ENCODE measurements around the gene DLGAP4.
"Not testable (repeated sequence)": the region's sequence is repeated elsewhere in the genome, so short reads cannot be mapped to it uniquely, and the experiment has no call there.

The DLGAP4 gene

DNA sequence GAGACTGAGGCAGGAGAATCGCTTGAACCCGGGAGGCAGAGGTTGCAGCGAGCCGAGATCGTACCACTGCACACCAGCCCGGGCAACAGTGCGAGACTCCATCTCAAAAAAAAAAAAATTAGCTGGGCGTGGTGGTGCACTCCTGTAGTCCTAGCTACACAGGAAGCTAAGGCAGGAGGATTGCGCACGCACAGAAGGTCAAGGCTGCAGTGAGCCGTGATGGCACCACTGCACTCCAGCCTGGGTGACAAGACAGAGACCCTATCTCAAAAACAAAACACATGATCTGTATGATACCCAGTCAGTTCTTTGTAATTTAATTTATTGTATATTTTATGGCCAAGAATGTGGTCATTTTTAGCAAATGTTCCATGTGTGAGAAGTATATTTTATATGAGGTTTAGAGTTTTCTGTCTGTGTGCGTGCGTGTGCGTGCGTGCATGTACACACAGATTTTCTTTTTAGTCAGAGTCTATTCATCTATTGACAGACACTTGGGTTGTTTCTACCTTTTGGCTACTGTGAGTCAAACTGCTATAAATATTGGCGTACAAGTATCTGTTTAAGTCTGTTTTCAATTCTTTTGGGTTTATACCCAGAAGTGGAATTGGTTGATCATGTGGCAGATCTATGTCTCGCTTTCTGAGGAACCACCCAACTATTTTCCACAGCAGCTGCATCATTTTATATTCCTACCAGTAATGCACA lies 213.0 kb downstream of the DLGAP4 start:
- no peak for DNase-seq

GRCh38 chr20:36519944-36520343 lies 213.8 kb downstream of the DLGAP4 start:
- no peak for DNase-seq

- DNase-seq = no peak
These were observed 215.4 kb downstream of the DLGAP4 start for GRCh38 chr20:36521526-36521925.

GRCh38 chr20:36522412-36522811 lies 216.3 kb downstream of the DLGAP4 start:
- not testable (repeated sequence) for DNase-seq

GRCh38 chr20:36523341-36523740 lies 217.2 kb downstream of the DLGAP4 start:
- no peak for DNase-seq

DNA sequence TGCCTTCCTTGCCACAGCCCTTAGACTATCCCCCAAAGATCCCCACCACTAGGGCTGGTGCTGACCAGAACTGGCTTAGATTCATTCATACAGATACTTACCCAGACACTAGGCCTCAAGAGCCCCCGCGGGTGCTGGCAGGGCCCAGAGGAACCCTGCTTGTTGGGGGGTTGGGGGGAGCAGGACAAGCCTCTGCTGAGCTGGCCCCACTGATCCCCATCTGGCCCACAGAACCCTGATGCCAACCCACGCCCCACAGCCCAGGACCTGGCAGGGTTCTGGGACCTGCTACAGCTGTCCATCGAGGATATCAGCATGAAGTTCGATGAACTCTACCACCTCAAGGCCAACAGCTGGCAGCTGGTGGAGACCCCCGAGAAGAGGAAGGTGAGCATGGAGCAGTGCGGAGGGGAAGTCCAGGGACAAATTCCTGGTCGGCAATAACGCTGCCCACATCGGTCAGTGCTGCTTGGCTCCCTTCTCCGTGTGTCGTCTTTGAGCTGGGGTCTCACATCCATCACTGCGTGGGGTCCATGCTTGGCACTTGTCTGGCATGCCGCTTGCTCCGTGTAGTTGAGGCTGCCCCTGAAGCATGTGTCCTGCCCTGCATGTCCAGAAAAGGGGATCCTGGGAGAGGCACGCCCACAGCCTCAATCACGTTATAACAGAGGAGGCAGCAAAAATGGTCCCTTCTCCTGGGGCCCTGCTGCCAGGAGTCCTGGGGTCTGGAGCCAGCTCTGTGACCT lies 219.7 kb downstream of the DLGAP4 start:
- no peak for DNase-seq

DNA sequence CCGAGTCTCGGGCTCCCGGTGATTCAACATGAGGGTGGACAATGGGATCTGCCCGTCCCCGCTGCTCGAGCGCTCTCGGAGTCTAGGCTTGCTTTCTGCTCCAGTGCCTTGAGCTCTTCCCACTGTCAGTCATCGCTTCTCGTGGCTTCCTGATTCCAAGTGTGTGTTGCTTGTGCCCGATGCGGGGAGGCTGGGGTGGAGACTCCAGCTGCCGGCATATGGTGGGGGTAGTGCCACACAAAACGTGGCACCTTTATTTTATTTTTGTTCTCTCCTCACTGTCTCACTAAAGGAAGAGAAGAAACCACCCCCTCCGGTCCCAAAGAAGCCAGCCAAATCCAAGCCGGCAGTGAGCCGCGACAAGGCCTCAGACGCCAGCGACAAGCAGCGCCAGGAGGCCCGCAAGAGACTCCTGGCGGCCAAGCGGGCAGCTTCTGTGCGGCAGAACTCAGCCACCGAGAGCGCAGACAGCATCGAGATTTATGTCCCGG lies 220.4 kb downstream of the DLGAP4 start:
- no peak for DNase-seq

DNA sequence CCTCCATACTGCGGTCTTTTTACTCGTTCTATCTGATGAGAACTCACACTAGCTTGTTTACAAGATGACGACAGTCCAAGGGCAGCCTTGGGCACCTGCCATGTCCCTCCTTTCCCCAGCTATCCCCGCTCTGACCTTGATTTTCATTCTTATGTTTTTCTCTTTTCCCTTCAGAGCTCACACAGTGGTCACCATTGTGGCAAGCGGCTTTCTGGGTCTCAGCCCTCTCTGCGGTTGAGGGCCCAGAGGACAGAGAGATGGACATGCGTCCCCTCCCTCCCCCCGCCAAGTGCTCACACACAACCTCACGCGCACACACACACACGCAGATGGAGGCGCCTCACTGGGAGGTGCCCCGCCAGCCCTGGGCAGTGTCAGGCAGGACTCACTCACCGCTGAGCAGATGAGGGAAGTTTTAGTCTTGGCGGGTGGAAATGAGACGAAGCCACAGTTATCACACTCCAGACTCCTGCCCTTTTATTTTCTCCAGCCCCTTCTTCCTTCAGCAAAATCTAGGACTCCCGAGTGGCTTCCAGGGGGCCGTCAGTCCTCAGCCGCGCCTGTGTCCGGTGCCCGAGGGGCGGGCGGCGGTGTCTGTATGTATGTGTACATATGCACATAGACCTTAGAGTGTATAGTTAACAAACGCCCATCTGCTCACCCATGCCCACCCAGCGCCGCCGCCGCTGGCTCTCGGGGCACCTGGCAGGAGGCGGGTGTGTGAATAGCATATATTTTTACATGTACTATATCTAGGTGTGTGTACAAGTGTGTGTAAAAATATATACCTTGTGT lies 221.4 kb downstream of the DLGAP4 start:
- DNase-seq = no peak

DNA sequence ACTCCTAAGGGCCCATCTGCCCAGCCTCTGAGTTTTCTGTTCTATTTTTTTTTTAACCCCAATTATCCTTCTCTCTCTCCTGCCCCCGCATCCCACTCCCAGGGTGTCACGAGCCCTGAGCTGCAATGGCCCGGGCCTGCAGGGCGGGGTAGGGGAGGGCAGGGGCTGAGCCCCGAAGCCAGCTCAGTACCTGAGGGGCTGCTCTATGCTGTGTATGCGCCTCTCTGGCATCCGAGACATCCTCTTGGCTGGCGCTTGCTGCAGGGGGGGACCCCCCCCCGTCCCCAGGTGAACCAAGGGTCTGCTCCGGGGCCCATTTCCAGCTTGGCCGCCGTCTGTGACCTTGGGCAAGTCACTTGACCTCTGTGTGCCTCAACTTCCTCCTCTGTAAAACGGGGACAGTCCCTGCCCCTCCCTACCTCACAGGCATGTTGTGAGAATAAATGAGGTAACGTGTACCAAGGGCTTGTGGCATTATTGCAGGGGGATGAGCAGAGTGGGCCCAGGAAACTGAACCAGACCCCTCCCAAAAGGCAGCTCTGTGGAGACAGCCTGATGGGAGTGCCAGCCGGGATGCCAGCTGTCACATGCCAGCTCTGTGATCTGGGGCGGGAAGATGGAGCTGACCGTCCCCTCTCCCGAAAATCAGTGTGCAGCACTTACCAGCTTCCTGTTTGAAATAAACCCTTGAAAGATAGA lies 222.2 kb downstream of the DLGAP4 start:
- no peak for DNase-seq

- DNase-seq = no peak
These were observed 222.8 kb downstream of the DLGAP4 start for GRCh38 chr20:36528875-36529417.

DNA sequence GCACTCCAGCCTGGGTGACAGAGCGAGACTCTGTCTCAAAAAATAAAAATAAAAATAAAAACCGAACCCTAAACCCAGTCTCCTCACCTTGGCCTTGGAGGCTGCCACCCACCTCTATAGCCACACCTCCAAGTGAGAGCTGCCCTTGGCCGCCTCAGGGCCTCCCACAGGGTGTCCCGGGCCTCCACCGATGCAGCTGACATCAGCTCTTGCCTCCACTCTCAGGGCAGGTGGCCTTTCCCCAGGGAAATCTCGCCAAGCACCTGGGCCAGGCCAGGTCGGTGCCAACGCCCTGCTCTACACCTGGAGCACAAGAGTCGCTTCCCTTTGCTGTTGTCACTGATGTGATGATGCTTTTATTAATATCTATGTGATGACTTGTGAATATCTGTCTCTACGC lies 226.2 kb downstream of the DLGAP4 start:
- no peak for DNase-seq

GRCh38 chr20:36532822-36533221 lies 226.7 kb downstream of the DLGAP4 start:
- no peak for DNase-seq

GRCh38 chr20:36538026-36538722 lies 232.0 kb downstream of the DLGAP4 start:
- no peak for DNase-seq

DNA sequence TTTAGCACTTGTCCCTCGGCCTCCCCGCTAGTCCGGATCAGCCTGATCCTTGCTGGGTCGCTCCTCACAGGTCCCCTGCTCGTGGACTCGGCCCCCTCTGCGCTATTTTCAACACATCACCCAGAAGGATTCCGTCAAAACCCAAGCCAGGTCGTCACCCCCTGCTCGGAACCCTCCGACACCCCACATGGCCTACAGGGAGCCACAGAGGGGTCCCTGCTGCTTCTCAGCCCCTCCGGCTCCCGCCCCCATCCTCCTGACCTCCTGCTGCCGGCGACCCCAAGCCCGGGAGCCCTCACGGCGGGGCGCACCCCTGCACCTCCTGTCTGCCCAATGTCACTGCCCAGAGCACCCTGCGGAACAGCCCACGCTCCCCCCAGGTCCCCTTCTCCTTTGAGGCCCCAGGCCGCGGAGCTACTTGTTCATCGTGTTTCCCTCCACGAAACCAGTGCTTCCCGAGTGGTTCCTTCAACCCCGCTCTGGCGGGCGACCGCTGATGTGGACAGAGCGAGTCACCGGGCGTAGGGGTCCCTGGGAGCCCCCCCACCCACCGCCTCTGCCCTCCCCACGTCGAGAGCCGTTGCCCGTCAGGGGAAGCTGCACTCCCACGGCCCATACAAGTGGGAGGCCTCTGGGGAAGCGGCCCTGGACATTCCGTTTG lies 234.5 kb downstream of the DLGAP4 start:
- DNase-seq = no peak

DNA sequence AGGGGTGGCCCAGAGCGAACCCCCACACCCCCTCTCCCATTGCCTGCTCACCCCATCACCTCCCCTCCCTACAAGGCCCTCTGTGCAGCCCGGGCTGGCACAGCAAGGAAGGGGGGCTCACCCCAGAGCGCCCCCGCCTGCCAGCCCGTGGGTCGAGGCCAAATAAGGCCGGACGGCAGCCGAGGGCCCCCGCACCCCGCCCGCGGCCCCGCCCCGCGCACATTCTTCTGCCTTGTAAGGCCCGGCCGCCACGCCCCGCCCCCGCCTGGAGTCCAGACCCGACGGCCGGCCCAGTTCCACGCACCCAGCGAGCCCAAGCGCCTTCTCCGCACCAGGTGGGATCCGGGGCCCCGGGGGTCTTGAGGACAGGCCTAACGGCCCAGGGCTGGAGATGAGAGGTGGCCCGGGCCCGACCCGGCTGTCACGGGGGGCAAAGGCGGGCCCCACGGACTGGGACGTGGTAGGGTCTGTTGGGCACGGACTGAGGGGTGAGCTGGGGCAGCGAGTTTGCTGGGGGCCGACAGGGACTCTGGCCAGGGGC lies 235.2 kb downstream of the DLGAP4 start, which contains the start of gene MYL9:
TSS of gene MYL9 (plus strand) at position 293 of the 541 bp plus-strand sequence. CDS start 3,366 bp downstream, outside the sequence.
- no peak for DNase-seq

- DNase-seq = no peak
These were observed 235.8 kb downstream of the DLGAP4 start for GRCh38 chr20:36541768-36542488.

GRCh38 chr20:36542516-36543183 lies 236.5 kb downstream of the DLGAP4 start:
- no peak for DNase-seq

DNA sequence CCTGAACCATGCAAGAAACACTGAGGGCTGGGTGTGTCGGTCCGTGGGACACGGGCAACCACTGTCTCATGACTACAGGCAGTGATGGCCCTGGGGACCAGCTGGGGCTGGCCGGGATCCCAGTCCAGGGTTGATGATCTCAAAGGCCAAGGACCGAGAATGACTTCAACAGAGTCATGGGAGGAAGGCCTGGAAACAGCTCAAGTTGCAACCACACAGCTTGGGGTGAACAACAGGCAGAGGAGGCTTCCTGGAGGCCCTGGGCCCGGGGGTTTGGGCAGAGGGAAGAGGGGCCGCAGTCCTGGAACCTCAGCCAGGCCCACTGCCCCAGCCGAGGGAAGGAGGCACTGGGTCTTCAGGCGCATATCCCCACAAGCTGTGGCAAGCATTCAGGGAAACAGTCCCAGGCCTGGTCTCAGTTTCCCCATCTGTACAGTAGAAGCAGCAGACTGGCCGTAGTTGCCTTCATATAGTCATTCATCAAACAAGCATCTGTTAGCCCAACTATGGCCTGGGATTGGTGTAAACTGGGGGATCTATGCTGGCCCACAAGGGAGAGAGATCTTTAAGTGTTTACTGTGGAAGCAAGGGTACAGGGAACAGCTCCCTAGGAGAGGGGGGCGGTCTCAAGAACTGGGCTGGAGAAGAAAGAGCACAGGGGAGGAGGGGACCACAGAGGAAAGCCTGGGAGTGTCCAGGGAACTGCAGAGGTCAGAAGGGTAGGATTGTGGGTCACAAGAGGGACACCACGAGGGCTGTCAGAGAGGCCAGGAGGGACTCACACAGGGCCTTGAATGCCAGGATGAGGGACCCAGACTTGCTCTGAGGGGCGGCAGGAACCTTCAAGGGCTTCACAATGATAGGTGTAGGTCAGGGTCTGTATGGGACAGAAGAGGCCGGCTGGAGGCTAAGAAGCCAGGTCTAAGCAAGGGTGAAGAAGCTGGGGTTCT lies 237.3 kb downstream of the DLGAP4 start:
- no peak for DNase-seq
